Right ventricle myocardium superior (tissue), 1 donor: ENCODE data around the gene HCCS. TPM values are rescaled to one million over a fixed set of nuclear protein-coding genes. Genes with fewer than 3 reads are reported as not detected.
"Not testable (repeated sequence)": the region's sequence is repeated elsewhere in the genome, so short reads cannot be mapped to it uniquely, and the experiment has no call there.

ENCODE experiments used
- ATAC-seq: fragments of 200-7000 bp; cut with Tn5 transposase; one replicate; pipeline ENCODE4 v1.9.1; 2020; ENCODE audit warnings: mild to moderate bottlenecking; ENCODE audit not compliant: poor library complexity
- DNase-seq: peaks from one replicate; pipeline ENCODE4 v3.0.0-alpha.2; 2020
- intact Hi-C: fragments of 100-400 bp; cut with DNase I; formaldehyde crosslinking; loops from one replicate; pipeline ENCODE4 v1.11.2; 2022
- total RNA-seq: library from RNA; stranded (reverse); fragmentation: NEBNext Ultra II Directional; extraction: Animal tissue kit (Norgen Biotek cat#: 25700); gene quantifications from one replicate; pipeline ENCODE4 v1.2.1, GENCODE V29; 2021
- donor health status: DM: no; HTN: yes; CAD: no; lungs with severe emphysema.

The HCCS gene
- total RNA-seq, 1 donor from 2014 or later = 54.6 TPM

DNA sequence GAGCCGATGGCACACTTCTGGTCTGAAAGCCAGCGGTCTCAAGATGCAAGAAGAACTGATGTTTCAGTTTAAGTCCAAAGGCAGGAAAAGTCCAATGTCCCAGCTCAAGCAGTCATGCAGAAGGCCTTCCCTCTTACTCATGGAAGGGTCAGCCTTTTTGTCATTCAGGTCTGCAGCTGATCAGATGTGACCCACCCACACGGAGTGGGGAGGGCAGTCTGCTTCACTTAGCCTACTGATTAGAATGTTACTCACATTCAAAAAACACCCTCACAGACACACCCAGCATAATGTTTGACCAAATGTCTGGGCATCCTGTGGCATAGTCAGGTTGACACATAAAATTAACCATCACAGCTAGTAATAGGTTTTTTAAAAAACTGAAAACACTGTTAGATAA lies 6.6 kb downstream of the HCCS start:
- DNase-seq = no peak
- no peak for ATAC-seq
- intact Hi-C loops = no loop called here

DNA sequence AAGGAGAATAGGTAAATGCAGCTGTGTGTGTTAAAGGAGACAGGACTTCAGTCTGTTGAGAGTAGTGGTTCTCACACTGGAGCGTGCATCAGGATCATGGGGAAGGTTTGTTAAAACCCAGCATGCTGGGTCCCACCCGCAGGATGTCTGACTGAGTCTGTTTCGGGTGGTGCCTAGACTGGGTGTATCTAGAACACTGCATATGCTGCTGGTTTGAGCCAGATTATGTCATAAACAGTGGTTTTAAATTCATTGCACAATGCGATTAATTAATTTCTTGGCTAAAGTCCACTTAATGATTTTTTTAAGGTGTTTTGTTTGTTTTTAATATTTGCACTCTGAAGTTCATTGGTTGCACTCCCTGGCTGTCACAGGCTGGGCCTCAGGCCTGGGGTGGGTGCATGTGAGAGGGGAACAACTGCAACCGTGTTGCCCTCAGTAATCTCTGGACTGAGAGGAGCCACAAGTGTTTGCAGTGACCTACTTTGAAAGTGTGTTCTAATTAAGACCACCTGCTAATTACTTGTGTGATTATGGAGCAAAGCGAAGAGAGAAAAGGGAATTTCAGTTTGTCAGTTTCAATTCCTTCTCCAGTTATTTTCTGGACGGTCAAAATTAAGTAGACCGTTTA lies 8.3 kb downstream of the HCCS start:
- intact Hi-C loops = no loop called here

DNA sequence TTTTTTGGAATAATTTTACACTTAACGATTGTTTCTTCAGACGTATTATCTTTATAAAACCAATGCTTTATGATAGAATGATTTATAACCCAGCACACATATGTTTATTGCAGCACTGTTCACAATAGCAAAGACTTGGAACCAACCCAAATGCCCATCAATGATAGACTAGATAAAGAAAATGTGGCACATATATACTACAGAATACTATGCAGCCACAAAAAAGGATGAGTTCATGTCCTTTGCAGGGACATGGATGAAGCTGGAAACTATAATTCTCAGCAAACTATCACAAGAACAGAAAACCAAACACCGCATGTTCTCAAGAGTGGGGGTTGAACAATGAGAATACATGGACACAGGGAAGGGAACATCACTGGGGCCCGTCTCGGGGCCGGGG lies 12.0 kb downstream of the HCCS start:
- intact Hi-C loops, ATAC-seq, DNase-seq: not testable (repeated sequence)

More for the DNA sequence above, 8.3 kb downstream of the HCCS start:
- DNase-seq (no peak), ATAC-seq (no peak)

DNA sequence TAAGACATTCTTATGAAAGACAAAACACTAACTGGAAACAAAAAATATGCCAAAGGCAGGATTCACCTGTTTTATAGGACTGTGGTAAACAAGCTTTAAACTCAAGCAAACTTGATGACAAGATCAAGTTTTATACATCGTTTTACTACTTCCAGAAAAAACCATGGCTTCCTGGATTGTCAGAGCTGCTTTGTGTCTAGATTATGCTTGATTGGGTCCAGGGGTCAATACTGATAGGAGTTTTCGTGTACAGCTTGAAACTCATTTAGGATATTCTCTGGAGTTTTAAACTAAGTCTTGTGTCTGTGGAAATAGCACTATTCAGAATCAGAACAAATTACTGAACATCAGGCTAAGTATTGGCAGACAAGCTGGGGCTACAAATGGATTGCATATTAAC lies 13.0 kb downstream of the HCCS start:
- ATAC-seq = no peak
- no peak for DNase-seq
- intact Hi-C loops = no loop called here

DNA sequence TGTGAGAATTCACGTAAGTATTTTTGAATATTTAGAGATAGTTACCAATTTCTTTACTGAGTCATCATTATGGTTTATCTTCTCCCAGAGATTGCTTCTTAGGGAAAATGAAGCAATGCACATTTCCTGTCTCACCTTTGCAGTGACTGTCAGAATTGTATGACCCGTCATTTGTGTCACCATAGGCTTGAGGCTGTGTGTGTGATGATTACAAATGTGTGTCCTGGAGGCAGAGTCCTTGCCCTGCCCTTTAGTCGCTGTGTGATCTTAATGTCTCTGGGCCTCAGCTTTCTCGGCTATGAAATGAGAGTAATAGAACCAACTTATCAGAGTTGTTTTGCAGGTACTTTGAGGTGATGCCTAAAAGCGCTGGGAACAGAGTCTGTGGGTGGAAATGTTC lies 13.9 kb downstream of the HCCS start:
- DNase-seq (no peak), ATAC-seq (no peak)
- intact Hi-C loops = no loop called here

DNA sequence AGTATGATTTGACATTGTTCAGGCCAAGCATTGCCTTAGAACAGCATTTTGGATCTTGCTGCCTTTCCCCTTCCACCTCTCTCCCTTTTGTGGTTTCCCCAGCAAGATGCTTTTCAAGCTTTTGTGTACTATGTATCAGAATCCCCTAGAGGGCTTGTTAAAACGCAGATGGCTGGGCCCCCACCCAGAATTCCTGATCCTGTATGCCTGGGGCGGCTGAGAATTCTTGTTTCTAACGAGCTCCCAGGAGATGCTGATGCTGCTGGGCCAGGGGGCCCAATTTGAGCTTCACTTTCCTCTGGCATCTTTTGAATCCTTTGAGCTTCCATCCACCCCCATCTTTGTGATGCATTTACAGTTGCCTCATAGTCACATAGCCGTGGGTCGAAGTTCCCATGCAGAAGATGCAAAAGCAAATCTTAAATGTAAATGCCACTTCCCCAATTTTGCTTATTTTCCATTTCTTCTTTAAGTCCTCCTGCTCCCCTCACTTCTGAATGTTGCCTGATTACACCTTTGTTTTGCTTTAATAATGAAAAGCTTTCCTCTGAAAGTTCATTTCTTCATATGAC lies 18.5 kb downstream of the HCCS start:
- intact Hi-C loops = no loop called here

DNA sequence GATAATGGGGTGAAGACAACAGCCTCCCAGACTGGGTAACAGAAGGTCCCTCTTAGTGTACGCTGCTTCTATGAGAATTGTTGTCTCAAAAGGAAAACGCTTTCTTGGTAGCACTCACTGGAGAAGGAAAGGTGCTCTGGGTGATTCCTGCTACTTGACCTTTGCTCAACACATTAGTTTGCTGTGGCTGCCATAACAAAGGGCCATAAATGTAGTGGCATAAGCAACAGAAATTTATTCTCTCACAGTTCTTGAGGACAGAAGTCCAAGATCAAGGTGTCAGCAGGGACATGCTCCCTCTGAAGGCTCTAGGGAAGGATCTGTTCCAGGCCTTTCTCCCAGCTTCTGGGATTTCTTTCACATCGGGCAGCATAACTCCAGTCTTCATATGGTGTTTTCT lies 19.0 kb downstream of the HCCS start:
- DNase-seq = no peak
- ATAC-seq = no peak
- intact Hi-C loops = no loop called here

More for the DNA sequence above, 18.5 kb downstream of the HCCS start:
- DNase-seq = no peak
- ATAC-seq = no peak

DNA sequence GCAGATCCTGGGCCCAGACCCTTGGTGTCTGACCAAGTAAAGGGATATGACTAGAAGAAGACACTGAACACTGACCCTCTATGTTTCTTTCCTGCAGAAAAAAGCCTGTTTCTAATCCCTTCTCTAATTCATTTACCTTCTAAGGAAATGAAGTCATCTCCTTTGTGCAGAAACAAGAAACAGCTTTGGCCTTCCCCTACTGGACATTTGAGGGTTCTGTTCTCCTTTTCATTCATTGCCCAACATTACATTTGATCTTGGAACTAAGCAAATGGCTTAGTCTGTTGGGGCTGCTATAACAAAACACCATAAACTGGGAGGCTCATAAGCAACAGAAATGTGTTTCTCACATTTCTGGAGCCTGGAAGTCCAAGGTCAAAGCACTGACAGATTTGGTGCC lies 20.0 kb downstream of the HCCS start:
- DNase-seq (no peak), ATAC-seq (no peak)
- intact Hi-C loops = no loop called here

DNA sequence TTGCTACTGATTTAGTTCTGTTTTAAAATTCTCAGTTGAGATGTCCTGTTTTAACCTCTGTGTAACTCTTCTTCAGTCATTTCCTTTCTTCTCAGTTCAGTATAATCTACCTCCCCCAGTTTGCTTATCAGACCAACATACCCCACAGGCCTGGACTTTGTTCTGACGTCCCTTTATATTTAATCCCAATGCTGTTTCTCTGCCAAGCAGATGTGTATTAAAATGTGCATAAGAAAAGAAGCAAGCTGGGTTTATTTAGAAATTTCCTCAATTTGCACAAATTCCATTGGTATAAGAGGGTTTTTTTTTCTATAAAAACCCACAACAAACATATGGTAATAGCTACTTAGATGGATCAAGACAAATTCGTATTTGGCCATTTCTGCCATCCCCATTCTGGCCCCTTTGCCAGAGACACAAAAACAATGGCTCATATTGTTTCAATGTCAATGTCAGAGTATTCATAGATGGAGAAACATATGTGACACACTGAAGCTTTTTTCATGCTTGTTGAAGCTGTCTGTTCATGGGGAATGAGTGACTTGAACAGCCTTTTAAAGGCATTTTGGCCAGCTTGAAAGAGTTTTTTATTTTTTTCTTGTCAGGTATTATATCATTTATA lies 24.5 kb downstream of the HCCS start:
- intact Hi-C loops = no loop called here
- ATAC-seq = no peak

DNA sequence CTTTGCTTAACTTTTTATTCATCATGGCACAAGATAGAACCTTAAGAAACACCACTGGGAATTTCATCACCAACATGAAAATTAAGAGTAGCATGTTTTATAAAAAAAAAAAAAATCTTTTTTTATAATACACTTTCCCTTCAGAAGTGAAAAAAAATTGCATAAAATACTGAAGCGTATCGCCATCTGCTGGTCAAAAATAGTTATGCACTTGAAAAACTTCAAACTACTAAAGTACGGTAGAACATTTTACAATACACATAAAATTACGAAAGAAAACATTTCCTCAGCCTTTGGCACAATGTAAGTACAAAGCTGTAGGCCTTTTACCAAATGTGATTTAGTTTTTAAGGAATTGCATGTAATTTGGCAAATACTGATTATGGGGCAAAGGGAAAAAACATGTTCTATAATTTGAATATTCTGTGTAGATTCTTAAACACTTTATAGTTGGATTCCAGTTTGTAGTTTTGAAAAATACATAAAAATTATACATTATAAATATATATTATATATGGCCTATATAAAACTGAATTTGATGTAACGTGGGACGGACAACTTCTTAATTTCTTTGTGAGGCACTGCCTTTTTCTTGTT lies 26.5 kb downstream of the HCCS start:
- ATAC-seq (no peak), DNase-seq (no peak)
- intact Hi-C loops = no loop called here

More for the DNA sequence above, 24.5 kb downstream of the HCCS start:
- no peak for DNase-seq

DNA sequence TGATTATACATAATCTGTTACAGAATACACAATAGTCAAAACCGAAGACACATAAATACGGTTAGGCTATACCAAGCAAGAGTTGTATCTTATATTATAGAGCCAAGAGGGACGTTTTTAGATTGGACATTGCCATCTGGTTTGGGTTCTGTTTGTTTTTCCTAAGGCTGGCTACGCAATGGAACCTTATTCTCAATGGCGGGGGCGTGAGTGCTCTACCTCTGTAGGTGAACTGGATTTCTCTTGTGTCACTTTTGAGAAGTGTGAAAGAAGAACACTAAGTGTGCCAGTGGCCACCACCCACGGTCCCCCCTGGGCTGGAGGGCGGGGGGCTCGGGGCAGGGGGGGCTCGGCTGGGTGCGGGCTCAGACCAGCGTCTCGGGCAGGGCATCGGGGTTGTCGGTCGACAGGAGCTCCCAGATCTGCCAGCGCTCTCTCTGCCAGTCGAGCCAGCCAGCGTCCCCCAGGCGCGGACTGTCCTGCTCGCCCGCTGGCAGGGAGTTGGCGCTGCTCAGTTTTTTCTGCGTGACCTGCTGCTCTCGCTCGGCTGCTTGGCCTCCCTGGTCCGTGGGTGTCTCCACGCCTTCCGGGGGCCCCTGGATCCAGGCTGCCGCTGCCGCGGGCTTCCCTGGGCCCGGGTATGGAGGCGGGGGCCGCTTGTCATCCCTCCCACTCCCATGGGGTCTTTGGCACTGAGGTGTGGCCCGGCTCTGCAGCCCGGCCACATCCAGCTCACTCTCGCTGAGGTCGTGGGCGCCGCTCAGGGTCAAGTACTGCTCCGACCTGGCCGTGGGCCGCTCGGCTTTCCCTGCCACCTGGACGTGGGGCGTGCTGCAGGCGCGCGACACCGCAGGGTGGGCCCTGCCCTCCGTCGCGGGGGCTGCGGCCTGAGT lies 27.6 kb downstream of the HCCS start:
- DNase-seq (no peak), ATAC-seq (no peak)
- intact Hi-C loops = no loop called here

DNA sequence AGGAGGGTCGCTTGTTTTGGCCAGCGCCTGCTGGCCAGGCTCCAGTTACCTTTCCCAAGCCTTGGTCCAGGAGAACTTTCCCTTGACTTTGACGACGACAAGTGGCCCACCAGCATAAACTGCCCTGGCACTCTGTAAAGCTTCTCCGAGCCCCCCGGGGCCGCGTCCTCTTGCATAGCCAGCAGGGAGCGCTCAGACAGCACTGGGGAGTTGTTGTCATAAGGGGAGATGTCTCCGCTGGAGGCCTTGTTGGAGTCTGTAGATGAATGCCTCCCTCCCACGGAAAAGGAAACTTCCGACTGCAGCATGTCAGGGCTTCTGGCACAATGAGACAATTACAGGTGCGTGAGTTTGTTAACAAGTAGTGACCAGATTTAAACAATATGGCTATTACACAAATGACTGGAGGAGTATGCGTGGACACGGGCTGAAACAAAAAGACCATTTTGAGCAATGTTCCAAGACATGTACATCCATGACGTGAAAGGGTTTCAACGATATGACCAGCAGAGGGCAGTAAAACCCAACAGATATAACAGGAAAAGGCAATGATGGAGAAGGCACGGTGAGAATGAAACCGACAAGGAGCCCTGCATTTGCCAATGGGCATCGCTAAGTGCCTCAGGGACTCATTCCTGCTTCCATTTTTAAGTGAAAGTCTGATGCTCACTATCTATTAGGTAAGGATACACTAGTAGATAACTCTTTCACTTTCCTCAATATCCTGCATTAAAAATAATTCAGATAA lies 33.0 kb downstream of the HCCS start:
- intact Hi-C loops = loop anchor here (10.0 kb wide), 1 partner anchor 391 kb away; no protein-coding TSS in a partner anchor
- DNase-seq (no peak), ATAC-seq (peak; percentile 67)

DNA sequence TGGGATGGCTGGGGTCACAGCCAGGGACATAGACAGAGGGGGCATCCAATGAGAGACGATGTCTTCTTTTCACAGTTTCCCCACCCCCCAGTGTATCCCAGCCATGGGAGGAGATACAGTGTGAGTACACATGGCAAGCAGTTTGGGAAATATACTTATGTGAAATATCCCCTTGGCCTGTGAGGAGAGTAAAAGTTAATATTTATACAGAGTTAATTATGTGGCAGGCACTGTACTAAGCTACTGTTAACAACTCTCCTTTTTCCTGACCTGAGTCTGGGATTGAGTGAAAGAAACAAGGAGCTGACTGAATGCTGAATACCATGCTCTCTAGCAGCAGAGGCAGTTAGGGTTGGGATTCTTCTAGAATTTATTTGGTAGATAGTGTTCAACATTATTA lies 35.3 kb downstream of the HCCS start:
- intact Hi-C loops = loop anchor here (10.0 kb wide), 1 partner anchor 388 kb away; no protein-coding TSS in a partner anchor
- no peak for ATAC-seq
- no peak for DNase-seq

DNA sequence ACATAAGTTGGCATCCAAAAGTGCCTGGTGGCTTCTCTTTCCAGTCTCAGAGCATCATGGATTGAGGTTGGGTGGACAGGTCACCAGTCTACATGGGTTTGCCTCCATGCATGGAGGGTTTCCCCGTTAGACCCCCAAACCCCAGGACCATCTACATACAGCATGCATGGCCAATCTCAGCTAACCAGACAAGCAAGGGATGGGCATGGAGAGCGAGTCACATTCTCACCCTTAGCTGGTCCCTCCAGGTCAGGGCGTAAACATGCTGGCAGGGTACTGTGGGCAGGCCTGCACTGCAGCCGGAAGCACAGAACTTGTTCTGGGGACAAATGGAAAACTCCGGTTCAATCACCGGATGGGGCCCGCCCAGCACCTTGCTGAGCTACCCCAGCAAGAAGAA lies 37.3 kb downstream of the HCCS start:
- ATAC-seq (no peak), DNase-seq (no peak)
- intact Hi-C loops = loop anchor here (10.0 kb wide), 1 partner anchor 386 kb away; no protein-coding TSS in a partner anchor

DNA sequence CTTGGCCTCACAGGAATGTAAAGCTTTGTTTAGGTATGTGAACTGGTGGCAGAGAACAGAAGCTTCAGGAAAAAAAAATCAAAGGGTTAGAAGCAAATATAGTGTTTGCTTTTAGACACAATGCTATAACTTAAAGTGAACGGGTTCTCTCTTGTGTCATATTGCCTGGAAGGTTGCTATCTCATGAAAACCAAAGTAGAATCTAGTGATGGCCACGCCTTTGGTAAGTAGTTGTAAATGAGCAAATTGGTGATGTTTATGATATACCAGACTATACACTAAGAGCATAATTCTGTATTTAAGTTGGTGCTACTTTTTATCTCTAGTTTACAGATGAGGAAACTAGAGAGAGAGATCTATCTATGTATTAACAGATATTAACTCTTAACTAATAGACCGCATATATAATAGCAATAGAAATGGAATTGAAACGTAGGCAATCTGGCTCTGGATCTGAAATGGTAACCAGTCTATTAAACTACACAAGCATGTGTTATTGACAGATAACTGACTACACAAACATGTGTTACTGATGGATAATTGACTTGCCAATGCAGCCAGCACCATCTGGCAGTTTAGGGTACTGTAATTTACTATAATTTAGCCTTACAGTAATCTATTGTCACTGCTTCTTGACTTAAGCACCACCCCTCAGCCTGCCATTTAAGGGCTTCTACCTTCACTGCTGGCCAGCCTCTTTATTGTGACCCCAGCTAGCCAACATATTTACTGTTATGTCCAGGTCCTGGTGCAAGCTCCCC lies 40.8 kb downstream of the HCCS start:
- DNase-seq (no peak), ATAC-seq (no peak)
- intact Hi-C loops = no loop called here

DNA sequence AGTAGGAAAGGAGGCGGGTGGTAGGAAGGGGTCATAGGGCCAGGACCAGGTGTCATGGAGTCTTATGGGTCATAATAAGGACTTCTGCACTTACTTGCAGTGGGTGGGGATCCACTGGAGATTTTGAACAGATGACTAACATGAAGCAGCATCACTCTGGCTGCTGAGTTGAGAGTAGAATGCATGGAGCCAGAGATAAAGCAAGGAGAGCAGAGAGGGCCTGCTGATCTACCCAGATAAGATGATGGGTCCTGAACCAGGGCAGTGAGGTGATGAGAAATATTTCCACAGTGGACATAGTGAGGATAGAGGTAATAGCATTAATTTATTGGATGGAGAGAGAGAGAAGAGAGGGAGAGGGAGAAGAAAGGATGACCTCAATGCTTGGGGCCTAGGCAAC lies 48.0 kb downstream of the HCCS start:
- intact Hi-C loops = no loop called here
- DNase-seq = no peak
- ATAC-seq = no peak

DNA sequence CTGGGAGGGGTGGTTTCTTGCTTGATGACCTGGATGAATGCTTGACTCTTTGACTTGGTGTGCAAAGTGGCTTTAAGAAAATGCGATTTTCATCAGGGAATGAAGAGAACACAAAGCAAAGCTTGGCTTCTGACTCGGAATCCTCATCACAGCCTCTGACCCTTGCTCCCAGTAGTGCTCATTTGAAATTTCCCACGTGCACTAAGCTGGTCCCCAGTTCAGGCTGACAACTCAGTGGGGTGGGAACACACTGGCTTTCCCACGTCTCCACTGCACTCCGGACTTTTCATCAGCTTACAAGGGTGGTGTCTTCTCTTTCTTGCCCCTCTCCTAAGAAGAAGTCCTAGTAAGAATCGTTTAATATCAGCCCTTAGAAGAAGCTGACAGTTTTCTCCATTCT lies 53.3 kb downstream of the HCCS start:
- ATAC-seq (no peak), DNase-seq (no peak)
- intact Hi-C loops = no loop called here

DNA sequence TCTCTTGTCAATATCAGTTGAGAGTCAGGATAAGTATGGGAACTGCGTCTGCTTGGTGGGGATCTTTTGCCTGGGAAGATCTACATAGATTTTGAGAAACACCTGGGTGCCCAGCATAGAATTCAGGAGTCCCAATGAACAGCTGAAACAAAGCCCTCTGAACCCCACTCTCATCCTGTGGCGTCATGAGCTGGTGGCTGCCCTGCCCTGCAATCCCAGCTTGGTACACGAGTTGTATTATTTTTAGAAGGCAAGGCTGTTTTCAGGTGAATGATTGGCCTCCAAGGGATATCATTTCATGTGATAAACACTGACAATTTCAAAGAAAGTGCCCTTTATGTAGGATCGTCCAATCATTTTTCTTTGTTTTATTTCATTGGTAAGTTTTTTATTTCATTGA lies 60.8 kb downstream of the HCCS start:
- ATAC-seq = no peak
- intact Hi-C loops = no loop called here
- DNase-seq = no peak
